ENCODE data around the gene XRCC5. TPM values are rescaled to one million over a fixed set of nuclear protein-coding genes. Genes with fewer than 3 reads are reported as not detected.

Gene XRCC5
- total RNA-seq, 1 donor from 2014 or later: 284 TPM

- Histone ChIP-seq H3K36me3 (ENCODE audit: control insufficient read depth, insufficient read depth, low read length) (no peaks in the 10 kb centered on the region), H3K4me3 (ENCODE audit: low read depth, low read length) (no peak overlapping the region), H3K27me3 (ENCODE audit: control insufficient read depth, insufficient read depth, low read length) (no peaks in the 10 kb centered on the region)
- DNase-seq (ENCODE audit: low read depth): no peak
- no peak for TF ChIP-seq CTCF (IDR thresholded peaks at IDR 0.05; ENCODE audit: insufficient read depth, low read length, poor library complexity, severe bottlenecking)
Observed at GRCh38 chr2:216246766-216247165, 137.6 kb downstream of the XRCC5 start.

Other genes starting within 250 kb of the XRCC5 start
- 10.5 and 12.0 TPM in 2 replicates for gene MREG, start 95.8 kb upstream of the XRCC5 start, total RNA-seq
- 17.6 and 18.4 TPM in 2 replicates for gene PECR, start 27.5 kb upstream of the XRCC5 start, total RNA-seq
- 3.8 and 4.6 TPM in 2 replicates for gene TMEM169, start 27.4 kb upstream of the XRCC5 start, total RNA-seq